Fibroblast of skin of abdomen (primary cell): ENCODE data around the gene SPON1.

Experiments used
- DNase-seq: peaks from one replicate; pipeline ENCODE4 v3.0.0-alpha.2; 2013

Gene SPON1

DNA sequence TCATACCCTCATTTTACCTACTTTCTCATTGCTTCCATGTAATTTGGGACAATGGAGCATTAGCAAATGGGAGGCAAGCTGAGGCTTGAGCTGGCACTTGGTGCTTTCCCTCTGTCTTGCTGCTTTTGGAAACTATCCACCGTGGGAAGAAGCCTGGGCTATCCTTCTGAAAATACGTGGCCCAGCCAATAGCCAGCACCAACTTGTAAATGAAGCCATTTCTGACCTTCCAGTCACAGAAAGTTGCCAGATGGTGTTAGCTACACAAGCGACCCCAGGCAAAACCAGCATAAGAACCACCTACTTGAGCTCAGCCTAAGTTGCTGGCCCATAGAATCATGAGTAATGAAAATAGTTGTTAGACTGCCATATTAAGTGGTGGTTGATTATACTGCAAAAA is 18.5 kb upstream of the SPON1 start:
- no peak for DNase-seq

DNA sequence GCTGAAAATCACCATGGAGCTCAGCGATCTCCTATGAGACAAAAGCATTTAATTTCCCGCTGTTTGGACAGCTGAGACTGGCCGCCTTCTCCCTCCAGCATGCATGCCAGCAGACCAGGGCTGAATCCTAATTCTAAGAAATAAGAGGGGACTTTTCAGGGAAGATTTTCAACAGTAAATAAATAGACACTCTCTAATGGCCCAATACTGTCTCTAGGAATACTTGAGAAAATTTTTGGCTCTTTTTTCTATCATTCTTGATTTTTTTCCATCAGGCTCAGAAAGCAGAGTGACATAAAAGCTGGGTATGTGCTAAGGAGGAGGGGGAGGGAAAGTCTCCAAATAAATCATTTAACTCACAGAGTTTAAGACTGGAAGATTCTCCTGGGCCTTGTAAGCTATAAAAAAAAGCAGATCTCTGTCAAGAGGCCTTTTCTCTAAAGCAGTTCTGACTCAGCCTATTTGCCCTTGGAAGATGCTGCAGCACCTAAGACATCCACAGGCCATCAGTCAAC is 17.6 kb upstream of the SPON1 start:
- peak; percentile 43 for DNase-seq

DNA sequence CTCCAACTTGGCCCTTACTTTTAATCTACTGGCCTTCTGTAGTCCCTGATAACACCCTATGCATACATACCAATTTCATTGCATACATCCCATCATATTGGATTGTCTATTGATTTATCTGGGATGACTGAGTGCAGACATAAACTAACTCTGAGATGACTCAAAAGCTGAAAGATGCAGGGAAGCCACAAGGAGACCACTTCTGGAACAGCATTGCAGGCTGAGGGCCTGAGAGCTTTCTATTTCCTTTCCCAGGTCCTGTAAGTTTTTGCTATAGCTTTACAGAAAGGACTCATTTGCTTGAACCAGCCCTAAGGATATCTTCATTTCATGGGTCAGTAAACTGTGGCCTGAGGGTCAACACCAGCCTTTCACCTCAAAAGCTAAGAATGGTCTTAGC is 15.1 kb upstream of the SPON1 start:
- peak; percentile 22 for DNase-seq

DNA sequence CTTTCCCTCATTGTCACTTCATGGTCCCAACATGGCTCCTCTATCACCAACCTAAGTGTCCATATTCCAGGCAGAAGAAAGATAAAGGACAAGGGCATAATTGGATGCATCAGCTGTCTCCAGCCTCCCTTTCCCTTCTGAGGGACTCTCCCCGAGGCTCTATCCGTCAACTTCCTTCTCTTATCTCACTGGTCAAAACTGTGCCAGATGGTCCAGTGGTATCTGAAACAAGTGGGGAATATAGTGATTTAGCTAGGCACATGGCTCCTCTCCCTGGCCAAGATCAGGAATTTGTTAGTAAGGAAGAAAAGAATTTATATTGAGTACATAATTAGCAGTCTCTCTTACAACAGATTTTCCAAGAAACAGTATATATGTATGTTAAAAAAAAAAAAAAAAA is 12.6 kb upstream of the SPON1 start:
- DNase-seq: no peak

DNA sequence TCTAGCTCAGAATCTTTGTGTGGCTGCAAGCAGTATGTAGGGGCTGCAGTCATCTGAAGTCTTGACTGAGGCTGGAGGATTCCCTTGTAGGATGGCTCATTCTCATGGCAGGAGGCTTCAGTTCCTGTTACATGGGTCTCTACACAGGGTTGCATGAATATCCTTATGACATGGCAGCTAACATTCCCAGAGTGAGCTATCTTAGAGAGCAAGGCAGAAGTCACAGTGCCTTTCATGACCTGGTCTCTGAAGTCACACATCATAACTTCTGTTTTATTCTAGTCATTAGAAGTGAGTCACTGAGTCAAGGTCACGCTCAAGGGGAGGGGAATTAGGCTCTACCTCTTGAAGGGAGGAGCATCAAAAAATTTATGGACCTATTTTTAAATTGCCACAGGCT is 10.3 kb upstream of the SPON1 start:
- DNase-seq: no peak

DNA sequence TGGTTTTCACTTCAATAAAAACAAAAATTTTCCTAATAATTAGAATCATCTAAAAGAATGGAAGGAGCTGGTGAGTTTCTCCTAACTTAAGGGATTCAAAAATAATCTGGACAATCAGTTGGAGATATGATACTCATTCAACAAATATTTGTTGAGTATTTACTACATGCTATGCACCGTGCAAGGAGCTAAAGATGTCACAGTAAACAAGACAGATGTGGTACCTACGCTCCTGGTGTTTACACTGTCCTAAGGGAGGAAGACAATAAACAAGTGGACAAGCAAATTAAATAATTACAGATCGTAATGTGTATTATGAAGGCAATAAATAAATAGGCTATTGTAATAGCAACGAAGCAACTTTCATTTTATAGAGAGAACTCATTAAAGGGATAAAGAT is 9.9 kb upstream of the SPON1 start:
- DNase-seq: no peak

DNA sequence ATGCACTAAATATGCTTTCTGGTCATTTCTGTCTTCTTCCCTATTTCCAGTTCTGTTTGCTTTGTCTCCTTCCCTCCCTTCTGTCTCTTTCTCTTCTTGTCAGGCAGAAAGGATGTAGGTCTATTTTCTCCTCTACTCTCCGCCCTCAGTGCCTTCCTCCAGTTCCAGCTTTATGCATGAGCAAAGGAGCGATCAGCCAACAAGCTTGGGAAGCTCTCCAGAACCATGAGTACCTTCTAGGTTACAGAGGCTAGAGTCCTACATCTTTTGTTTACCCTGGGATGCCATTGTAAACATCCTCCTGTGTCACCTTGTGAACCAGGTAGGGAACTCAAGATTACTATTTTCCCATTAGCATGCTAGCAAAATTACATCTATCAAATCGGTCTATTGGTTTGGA is 7.9 kb upstream of the SPON1 start:
- DNase-seq: no peak

DNA sequence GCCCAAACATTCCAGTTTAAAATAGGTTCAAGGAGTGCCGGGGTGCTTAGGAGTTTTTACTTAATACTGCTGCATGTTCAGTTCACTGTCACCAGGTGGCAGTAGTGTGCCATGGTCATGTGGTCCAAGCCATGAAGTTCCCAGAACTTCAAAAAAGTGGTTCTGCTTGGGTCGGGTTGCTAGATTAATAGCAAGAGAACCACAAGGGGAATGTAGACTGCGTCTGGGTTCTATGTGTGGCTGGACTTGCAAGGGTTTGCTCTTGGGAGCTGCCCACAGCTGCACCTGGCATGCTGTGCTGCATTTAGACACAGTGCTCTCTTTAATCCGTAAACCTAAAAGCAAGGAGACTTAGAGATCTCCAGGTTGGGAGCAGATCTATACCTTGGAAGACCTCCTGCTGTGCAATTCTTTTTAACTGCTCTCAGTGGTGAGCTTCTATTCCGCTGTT is 6.5 kb upstream of the SPON1 start:
- peak; percentile 54 for DNase-seq

DNA sequence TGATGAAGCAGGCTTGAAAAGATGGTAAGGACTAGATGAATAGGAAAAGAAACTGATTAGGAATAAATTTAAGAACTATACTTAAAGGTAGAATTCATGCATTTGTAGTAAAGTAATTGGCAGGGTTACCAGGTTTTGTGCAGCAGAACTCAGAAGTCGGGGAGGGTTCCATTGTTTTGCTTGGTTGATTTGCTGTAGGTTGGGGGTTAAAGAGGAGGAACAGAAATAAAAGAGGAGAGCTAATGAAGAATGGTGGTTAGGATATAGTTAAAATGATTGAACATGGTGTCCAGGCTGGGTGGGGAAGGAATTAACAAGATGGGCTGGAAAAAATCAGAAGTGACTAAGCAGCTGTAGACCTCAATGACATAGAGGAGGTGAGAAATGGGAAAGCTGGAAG is 5.5 kb upstream of the SPON1 start:
- DNase-seq: no peak

DNA sequence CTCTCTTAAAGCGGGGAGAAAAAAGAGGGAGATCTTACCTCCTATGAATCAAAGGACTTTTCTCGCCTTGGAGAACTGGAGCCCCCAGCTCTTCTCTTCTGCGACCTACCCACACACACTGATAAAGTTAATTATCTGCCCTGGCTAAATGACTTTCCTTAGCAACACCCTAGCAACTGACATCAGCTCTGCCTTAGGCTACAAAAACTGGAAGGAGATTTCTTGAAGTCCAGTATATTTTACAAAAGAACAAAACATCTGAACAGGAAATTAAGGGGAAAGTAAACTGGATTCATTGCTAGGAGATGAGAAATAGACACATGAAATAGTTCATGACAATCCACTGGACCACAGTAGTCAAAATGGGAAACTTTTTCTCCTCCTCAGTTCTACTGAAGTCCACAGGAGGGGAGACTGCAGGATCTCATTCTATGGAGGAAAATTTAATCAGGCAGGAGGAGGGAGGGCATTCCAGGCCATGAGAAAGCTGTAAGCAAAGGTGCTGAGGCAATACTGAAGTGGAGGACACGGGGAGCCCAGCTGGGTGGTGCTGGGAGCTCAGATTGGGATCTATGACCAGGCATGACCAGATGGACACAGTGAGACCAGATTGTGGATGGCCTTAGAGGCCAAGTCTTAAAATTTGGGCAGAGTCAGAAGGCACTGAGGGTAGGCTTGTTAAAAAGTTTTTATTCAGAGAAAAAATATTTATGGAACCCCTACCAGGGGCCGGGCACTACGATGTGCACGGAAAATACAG is 3.7 kb upstream of the SPON1 start:
- no peak for DNase-seq

DNA sequence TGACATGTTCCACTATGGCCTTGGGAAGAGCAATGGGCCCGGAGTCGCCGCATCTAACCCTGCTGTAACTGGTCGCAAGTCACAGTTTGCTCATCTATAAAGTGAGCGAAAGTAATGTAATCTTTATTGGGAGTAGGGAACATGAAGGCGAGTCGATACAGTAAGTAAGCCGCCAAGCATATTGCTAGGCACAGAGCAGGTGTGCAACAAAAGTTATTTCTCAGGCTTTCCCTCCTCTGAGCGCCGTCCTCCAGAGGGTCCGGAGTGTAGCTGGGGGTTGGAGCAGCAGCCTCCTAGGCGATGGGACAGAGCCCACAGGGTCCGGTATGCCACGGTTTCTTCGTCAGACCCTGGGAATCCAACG is 343 bp upstream of the SPON1 start:
- no peak for DNase-seq

DNA sequence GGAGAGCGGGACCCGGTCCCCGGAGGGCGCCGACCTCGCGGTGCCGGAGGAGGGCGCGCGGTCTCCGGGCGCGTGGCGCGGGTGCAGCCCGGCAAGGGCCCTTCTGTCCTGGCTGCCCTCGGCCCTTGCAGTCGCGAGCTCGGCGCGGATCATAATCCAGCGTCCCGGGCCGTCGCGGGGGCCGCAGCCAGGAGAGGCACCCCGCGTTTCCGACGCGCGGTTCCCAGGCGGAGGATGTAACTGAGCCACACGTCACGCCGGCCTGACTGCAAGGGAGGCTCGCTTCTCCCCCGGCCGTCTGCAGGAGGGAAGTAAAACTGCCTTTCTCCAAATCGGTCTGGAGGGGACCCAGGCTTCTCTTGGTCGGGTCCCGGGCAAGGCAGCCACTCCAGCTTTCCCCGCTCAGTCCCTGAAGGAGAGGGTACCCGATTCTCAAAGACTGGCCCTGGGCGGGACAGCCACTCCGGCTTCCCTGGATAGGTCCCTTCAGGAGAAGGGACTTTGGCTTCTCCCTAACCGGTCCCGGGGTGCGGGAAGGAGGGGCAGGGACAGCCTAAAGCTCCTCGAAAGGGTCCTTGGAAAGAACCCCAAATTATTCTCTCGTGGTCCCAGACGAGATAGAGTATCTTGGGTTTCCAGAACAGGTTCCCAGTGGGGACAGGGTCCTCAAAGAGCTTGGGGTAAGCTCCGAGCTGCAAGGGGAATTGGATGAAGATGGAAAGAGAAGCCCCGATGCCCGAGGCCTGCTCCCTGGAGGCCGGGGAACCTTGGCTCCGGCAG is 836 bp downstream of the SPON1 start:
- DNase-seq: no peak

DNA sequence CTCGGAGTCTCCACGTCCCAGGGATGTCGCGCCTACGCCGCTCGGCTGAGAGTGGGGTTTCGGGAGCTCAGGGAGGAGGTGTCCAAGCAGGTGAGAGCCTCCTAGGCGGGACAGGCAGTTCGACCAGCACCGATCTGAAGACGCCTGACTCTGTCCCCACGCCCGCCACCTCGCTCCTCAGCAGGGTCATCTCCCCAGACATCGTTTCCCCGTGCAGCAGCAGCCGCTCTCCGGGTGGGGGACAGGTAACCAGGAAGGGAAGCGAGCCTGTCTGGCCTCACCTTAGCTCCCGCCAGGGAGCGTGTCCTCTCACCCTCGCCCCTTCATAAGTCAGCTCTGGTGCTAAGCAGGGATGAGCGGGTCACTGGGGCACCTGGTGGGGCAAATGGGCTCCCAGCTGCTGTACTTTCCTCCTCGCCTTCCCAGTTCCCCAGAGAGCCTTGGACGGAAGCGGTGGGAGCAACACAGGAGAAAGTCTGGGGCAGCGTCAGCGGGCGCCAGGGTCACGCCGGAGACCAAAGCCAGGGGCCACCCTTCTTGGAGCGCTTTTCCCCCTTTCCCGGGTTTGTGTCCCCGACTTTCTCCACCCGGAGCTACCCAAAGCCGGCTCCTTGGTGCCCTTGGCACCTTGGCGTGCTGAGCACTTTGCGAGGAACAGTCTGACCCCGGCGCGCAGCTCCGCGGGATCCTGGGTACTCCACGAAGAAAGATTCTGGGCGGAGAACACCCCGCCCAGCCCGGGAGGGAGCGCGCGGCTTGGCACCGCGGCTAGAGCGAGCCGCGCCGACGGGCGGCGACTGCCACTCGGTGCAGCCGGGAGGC is 1.6 kb downstream of the SPON1 start:
- DNase-seq: no peak

DNA sequence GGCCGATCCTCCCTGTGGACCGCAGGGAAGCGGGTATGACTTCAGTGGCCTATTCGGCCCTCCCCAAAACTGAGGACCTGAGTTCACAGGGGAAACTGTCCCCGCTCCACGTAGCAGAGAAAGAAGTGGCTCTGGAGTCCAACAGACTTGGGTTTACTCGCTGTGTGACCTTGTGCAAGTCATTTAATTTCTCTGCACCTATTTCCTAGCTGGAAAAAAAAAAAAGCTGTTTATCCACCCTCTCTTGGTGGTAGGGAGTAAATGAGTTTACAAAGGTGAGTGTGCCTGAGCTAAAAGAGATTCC is 2.2 kb downstream of the SPON1 start:
- DNase-seq: no peak

DNA sequence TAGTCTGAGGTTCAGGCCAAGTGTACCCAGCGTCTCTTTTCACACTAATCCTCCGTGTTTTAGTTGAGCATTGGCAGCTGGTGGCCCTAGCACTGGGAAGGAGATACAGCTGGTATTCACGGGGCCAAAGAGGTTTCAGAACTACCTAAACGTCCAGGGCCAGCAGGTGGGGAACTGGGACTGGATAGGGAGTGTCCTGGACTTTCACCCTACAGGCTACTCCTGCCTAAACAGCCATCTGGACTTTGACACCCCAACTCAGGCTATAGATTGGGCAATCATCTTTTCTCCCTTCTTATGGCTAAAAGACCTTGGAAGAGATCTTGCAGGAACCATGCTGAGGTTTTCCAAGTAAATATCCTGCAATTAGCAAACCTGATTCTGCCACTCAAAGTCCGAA is 2.8 kb downstream of the SPON1 start:
- DNase-seq: no peak

DNA sequence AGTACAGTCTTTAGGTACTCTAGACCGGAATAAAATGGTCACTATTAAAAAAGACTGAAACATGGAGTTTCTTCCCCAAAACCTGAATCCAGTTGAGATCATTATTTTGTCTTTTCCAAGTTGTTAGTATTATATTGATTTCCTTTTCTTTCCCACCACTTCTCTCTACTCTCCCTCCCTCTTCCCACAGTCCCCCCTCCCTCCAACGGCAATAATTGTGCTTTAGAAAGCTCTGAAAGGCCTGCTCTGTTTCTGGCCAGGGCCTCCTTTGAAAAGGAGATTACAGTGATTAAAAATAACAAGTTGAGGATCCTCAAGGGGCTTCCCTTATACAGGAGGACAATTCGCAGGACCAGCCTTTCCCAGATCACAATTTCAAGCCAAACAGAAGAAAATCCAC is 3.5 kb downstream of the SPON1 start:
- DNase-seq: no peak

DNA sequence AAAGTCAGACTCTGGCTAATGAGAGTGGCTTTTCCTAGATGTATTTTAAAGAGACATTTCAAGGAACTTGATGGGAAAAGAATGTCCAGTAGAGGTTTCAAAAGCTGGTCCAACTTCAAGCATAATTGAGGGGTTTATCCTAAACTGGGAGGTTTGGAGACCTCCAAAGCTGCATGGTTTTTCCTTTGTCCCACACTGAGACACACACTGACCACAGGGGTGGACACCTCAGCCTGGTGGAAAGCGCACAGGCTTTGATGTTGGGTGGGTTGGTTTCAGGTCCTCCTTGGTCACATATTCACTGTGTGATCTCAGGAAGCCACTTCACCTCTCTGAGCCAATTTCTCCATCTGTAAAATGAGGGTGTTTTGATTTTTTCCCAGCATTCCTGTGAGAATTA is 4.0 kb downstream of the SPON1 start:
- DNase-seq: no peak

DNA sequence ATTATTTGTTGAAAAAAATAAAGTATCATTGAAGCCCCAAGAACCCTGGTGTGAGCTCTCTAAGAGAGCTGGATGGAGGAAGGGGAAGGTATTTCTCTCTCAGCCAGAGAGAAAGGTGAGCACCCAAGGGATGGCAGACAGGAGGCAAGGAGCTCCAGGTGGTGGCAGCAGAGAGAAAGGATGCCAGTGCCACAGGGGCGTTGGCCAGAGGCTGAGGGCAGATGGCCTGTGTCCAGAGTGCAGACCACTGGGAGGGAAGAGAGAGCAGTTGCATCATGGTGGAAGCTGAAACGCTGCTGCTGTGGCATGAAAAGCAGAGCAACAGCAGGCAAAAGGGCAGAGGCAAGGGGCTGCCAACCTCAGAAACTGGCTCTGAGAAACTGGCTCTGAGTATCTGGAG is 8.5 kb downstream of the SPON1 start:
- peak; percentile 10 for DNase-seq

DNA sequence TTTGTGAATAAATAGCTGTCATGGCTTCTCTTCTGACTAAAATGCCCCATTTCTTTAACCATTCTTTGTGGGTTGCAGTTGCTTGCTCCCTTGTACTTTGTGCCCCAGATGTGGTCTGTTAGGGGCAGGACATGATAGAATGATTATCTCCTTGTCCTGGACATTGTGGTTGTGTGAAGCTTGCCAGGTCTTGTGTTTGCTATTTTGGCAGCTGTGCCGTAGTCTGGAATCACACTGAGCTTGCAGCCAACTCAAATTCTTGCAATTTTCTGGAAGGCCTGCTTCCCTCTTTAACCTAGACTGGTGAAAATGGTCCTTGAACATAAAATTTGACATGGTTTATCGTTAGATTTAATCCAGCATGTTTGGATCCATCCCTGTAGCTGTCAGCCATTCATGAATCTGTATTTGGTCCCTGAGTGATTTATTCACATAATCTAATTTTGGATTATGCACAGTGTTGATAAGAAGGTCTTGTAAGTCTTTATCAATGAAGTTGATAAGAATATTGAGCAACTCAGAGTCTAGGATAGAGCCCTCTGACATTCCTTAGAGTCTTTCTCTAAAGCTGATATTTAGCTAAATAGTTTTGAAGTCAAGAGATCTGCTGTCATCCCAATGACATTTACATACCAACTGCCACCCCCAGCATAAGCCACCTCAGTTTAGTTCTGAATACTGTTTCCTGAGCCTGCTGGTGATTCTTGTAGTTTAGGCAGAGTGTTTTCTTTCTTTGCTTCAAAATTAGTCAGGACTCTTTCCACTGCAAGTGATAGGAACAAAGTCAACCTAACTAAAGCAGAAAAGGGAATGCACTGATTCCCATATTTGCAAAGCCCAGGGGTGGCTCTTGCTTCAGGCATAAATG is 9.8 kb downstream of the SPON1 start:
- DNase-seq: peak; percentile 17

DNA sequence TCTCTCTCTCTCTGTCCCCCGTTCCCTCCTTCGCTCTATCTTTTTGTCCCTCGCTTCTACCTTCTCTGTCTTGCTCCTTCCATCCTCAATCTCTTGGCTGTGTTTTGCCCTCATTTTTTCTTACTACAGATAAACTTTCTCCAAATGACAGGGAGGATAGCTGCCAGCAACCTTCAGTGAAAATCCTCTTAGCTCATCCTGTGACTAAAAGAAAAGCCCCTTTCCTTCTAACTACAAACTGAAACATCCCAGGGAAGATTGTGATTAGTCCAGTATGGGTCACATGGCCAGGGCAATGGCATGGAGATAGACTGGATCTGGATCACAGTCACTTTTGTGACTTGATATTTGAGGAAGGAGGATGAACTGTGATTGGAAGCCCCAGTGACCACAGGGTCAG is 10.4 kb downstream of the SPON1 start:
- no peak for DNase-seq

DNA sequence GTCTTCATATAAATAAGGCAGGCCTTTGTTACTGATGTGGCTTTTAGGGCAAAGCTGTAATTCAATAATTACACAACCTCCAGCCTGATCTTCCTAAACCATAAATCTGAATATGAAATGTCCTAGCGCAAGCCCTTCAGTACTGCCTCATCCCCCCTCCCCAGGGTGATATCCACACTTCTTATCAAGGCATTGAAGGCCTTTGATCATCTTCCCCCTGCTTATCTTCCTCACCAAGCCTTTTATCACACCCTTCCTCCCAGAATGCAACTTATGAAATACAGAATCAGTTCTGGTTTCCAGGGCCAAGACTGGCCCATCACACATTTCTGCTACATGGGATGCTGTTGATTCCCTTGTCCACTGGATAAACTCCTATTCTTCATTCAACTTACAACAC is 12.1 kb downstream of the SPON1 start:
- DNase-seq: no peak

DNA sequence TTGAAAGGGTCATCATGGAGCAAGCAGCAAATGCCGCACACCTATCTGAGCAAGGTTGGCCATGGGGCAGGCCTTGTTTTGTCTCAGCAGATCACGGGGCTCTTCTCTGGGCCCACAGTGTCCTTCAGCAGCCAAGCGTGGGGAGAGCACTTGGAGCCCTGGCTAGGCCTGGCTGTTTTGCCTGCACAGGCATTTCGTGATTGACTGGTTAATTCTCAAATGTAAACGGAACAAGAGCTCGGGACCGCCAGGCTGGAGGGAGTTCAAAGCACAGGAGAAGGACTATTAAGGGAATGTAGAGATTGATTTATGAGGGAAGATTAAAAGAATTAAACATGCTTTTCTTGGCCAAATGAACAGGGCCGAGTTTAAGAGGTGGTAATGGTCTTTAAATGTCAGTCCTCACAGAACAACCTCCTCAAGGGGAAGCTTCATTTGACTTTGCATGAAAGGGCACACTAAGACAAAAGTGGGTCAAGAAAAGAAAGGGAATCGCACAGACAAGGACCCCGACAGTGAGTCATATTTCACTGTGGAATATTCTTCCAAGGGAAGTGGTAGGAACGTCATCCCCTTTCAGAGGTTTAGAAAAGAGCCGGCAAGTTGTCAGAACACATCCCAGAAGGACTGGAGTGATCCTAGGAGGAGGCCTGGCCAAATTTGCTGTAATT is 20.7 kb downstream of the SPON1 start:
- DNase-seq: peak; percentile 60
